NCI-H1417 (cell line): ENCODE results near the gene GATA5.

Experiments
- DNase-seq, 3 experiments: peaks; one replicate each; lab custom pipeline; 2025; lab: John Stamatoyannopoulos, UW

Gene GATA5

GRCh38 chr20:62416651-62417637, 58.9 kb downstream of the GATA5 start:
- DNase-seq = no peak

GRCh38 chr20:62415354-62416111, 60.3 kb downstream of the GATA5 start:
- DNase-seq = no peak

DNA sequence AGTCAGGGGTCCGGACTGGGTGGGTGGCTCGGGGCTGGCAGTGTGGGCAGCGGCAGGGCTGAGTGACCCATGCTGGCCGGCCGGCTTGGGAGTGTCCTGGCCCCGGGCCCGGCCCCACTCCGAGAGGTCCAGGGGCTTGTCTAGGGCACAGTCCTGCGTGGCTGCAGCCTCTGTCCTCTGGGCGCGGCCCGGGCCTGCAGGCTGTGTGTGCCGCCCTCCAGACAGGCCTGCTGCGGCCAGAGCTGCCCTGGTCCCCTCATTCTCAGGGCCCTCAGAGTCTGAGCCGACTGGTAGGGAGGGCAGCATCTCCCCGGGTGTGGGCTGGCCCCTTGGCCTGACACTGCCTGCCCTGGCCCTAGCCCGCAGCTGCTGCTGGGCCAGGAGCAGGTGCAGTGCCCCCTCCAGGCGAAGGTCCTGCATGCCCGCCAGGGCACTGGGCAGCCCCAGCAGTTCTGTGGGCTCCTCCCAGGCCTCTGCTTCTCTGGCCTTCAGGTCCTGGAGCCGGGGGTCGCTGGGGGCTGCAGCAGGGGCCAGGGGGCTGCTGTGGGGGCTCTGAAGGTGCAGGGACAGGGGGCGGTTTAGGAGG, 61.8 kb downstream of the GATA5 start:
- no peak for DNase-seq
